ENCODE data around the gene HAUS5.
"Not testable (repeated sequence)": the region's sequence is repeated elsewhere in the genome, so short reads cannot be mapped to it uniquely, and the experiment has no call there.

The HAUS5 gene

GRCh38 chr19:35612559-35613321 lies at the start of gene HAUS5:
HAUS5 (plus strand) TSS chr19:35612735; CDS start chr19:35612795, 60 bp downstream.
- DNase-seq, result peak; percentile 89

GRCh38 chr19:35562776-35563175 lies 49.8 kb upstream of the HAUS5 start:
- DNase-seq, result no peak

GRCh38 chr19:35563207-35563829 lies 49.2 kb upstream of the HAUS5 start, which contains the start of gene ATP4A:
ATP4A (minus strand) TSS chr19:35563658; CDS start chr19:35563629, 29 bp downstream.
- no peak for DNase-seq

- no peak for DNase-seq
These were observed 47.3 kb upstream of the HAUS5 start for GRCh38 chr19:35565016-35565856.

- DNase-seq, result no peak
These were observed 45.8 kb upstream of the HAUS5 start for GRCh38 chr19:35566738-35567137.

GRCh38 chr19:35569281-35569781 lies 43.2 kb upstream of the HAUS5 start:
- no peak for DNase-seq

- DNase-seq, result no peak
These were observed 41.0 kb upstream of the HAUS5 start for GRCh38 chr19:35571406-35571965.

- DNase-seq, result no peak
These were observed 34.6 kb upstream of the HAUS5 start for GRCh38 chr19:35577918-35578317.

- no peak for DNase-seq
These were observed 33.8 kb upstream of the HAUS5 start for GRCh38 chr19:35578707-35579106.

GRCh38 chr19:35582760-35583159 lies 29.8 kb upstream of the HAUS5 start:
- DNase-seq, result no peak

GRCh38 chr19:35585848-35586247 lies 26.7 kb upstream of the HAUS5 start, which contains the start of gene PMIS2:
PMIS2 (plus strand) TSS chr19:35586173; CDS start chr19:35586260, 87 bp downstream.
- no peak for DNase-seq

GRCh38 chr19:35587321-35587720 lies 25.2 kb upstream of the HAUS5 start:
- no peak for DNase-seq

GRCh38 chr19:35590875-35591274 lies 21.7 kb upstream of the HAUS5 start:
- no peak for DNase-seq

GRCh38 chr19:35592226-35592625 lies 20.3 kb upstream of the HAUS5 start:
- no peak for DNase-seq

GRCh38 chr19:35595026-35595425 lies 17.5 kb upstream of the HAUS5 start:
- DNase-seq, result not testable (repeated sequence)

GRCh38 chr19:35595928-35596327 lies 16.6 kb upstream of the HAUS5 start:
- DNase-seq, result no peak

- no peak for DNase-seq
These were observed 16.1 kb upstream of the HAUS5 start for GRCh38 chr19:35596366-35596999.

GRCh38 chr19:35601971-35602370 lies 10.6 kb upstream of the HAUS5 start:
- DNase-seq, result no peak

- DNase-seq, result not testable (repeated sequence)
These were observed 8.1 kb upstream of the HAUS5 start for GRCh38 chr19:35604436-35604835.

- not testable (repeated sequence) for DNase-seq
These were observed 5.4 kb upstream of the HAUS5 start for GRCh38 chr19:35607170-35607569.

GRCh38 chr19:35607661-35608060 lies 4.9 kb upstream of the HAUS5 start:
- no peak for DNase-seq

- no peak for DNase-seq
These were observed 4.3 kb upstream of the HAUS5 start for GRCh38 chr19:35608251-35608650.
